Measurements from ENCODE around the gene CRMP1. TPM values are rescaled to one million over a fixed set of nuclear protein-coding genes. Genes with fewer than 3 reads are reported as not detected.

Gene CRMP1
- total and polyA plus RNA-seq, 9 of the 15 experiments (the other 6 are each of a cell fraction or from before 2014, with no cell fraction given): 0.03 to 0.04 TPM; not detected in 7

GRCh38 chr4:5893591-5893990, 705 bp upstream of the CRMP1 start:
- WGBS (ENCODE audit: insufficient coverage, low coverage, missing lambda C conversion rate): 0% methylated on average over 8 of the region's 8 CpGs
- no peak for DNase-seq (ENCODE audit: extremely low read depth in 1 of 4, low spot score in 3 of 4)
- H3K27ac ChIP-seq (ENCODE audit: extremely low read depth, low read depth, low read length): no peak overlapping the region
- in situ Hi-C loops (cut with MboI): no loop called here
- CTCF ChIA-PET (ENCODE audit: low intra/inter-chr PET ratio): no interaction called here
- no TSS peak for BruUV-seq (replicated peaks)
- no peak overlapping the region for H3K4me2 ChIP-seq (ENCODE audit: insufficient read depth, low read length)
- no peak for ATAC-seq
- no peak overlapping the region for H2AFZ ChIP-seq (ENCODE audit: low read depth, low read length)
- TF ChIP-seq CEBPB (tag; IDR thresholded peaks at IDR 0.05): no peak
- no peak for TF ChIP-seq GTF2F1 (IDR thresholded peaks at IDR 0.05; ENCODE audit: low read depth, low read length)
- no peak for TF ChIP-seq FUS (optimal IDR thresholded peaks at IDR 0.05; ENCODE audit: low read depth, low read length)
- TF ChIP-seq ZBTB12 (CRISPR knock-in tag; IDR thresholded peaks at IDR 0.05): no peak
- TF ChIP-seq TEAD2 (tag; IDR thresholded peaks at IDR 0.05): no peak
- TF ChIP-seq BRF2 (IDR thresholded peaks at IDR 0.05; ENCODE audit: borderline replicate concordance, insufficient read depth, insufficient read length): no peak
- no peaks in the 10 kb centered on the region for H3K9me3 ChIP-seq (replicated peaks; ENCODE audit: control insufficient read depth, insufficient read depth, low read depth, low read length)
- H3K79me2 ChIP-seq (ENCODE audit: control insufficient read depth, insufficient read depth, low read length): no peaks in the 10 kb centered on the region
- H3K4me3 ChIP-seq: no peak overlapping the region
- no peak overlapping the region for H3K9ac ChIP-seq (ENCODE audit: insufficient read depth in 1 of 2, low read depth in 2 of 2, low read length in 2 of 2)
- POLR2A ChIA-PET: no interaction called here
- H3K27me3 ChIP-seq (ENCODE audit: control insufficient read depth in 2 of 2, insufficient read depth in 2 of 2, low read length in 2 of 2): peaks cover 0 to 16% of the 10 kb centered on the region in 2 experiments; a peak in 4 of 5 replicates
- H3K4me1 ChIP-seq (replicated peaks in 1 of 2; ENCODE audit: control insufficient read depth in 2 of 2, insufficient read depth in 2 of 2, low read length in 2 of 2): peaks cover 0 to 8% of the 10 kb centered on the region in 2 experiments; a peak in 1 of 5 replicates
- H3K36me3 ChIP-seq (ENCODE audit: control insufficient read depth, insufficient read depth, low read length): no peaks in the 10 kb centered on the region
- H4K20me1 ChIP-seq (replicated peaks; ENCODE audit: control insufficient read depth, insufficient read depth, low read length): no peaks in the 10 kb centered on the region
- no peaks in the 10 kb centered on the region for H3K9me1 ChIP-seq (ENCODE audit: control insufficient read depth, insufficient read depth, low read length)
- intact Hi-C loops (cut with micrococcal nuclease): no loop called here
- FAIRE-seq: no peak
